Left lobe of liver (tissue), 2 donors: ENCODE results near the gene SGMS2. TPM values are rescaled to one million over a fixed set of nuclear protein-coding genes. Genes with fewer than 3 reads are reported as not detected.

Source experiments
- ATAC-seq: fragments of 200-7000 bp; cut with Tn5 transposase; one replicate; pipeline ENCODE4 v1.9.1; 2020; ENCODE audit warnings: mild to moderate bottlenecking, moderate library complexity
- DNase-seq: peaks from one replicate; pipeline ENCODE4 v3.0.0-alpha.2; 2020; ENCODE audit warnings: low spot score
- total RNA-seq: library from RNA; stranded (reverse); gene quantifications from one replicate; pipeline ENCODE4 v1.2.1, GENCODE V29; 2021
- donor health status: DM: no; HTN: no; CAD: no; lungs with moderate emphysema.
- donor health status: DM: no; HTN: yes; CAD: no.

SGMS2 gene
- total RNA-seq, 1 donor from 2014 or later = 15.6 TPM

- DNase-seq (no peak), ATAC-seq (no peak)
These were observed 3.8 kb downstream of the SGMS2 start for GRCh38 chr4:107828315-107829090.

GRCh38 chr4:107831140-107831539 is 6.4 kb downstream of the SGMS2 start:
- ATAC-seq (no peak), DNase-seq (no peak)

- ATAC-seq = no peak
- DNase-seq = no peak
These were observed 7.6 kb downstream of the SGMS2 start for GRCh38 chr4:107832275-107832807.

- DNase-seq (no peak), ATAC-seq (no peak)
These were observed 9.6 kb downstream of the SGMS2 start for GRCh38 chr4:107834241-107834794.

- ATAC-seq (no peak), DNase-seq (no peak)
These were observed 10.7 kb downstream of the SGMS2 start for GRCh38 chr4:107835406-107835805.

- DNase-seq (no peak), ATAC-seq (no peak)
These were observed 12.6 kb downstream of the SGMS2 start for GRCh38 chr4:107837317-107837716.

GRCh38 chr4:107837776-107838618 is 13.3 kb downstream of the SGMS2 start:
- ATAC-seq (peak; percentile 23), DNase-seq (no peak)

- ATAC-seq = peak; percentile 55
These were observed 14.3 kb downstream of the SGMS2 start for GRCh38 chr4:107838861-107839565.

GRCh38 chr4:107843391-107843790 is 18.7 kb downstream of the SGMS2 start:
- DNase-seq (no peak), ATAC-seq (peak; percentile 89)

More at GRCh38 chr4:107838861-107839565, 14.3 kb downstream of the SGMS2 start:
- no peak for DNase-seq

- DNase-seq (no peak), ATAC-seq (no peak)
These were observed 20.9 kb downstream of the SGMS2 start for GRCh38 chr4:107845681-107846080.

- DNase-seq (no peak), ATAC-seq (no peak)
These were observed 25.7 kb downstream of the SGMS2 start for GRCh38 chr4:107850438-107850837.

GRCh38 chr4:107853444-107854355 is 29.0 kb downstream of the SGMS2 start:
- ATAC-seq (peak; percentile 40), DNase-seq (no peak)

GRCh38 chr4:107854356-107855022 is 29.8 kb downstream of the SGMS2 start:
- ATAC-seq (no peak), DNase-seq (no peak)

GRCh38 chr4:107855723-107856122 is 31.0 kb downstream of the SGMS2 start:
- DNase-seq (no peak), ATAC-seq (no peak)

- ATAC-seq (no peak), DNase-seq (no peak)
These were observed 32.2 kb downstream of the SGMS2 start for GRCh38 chr4:107856901-107857300.

GRCh38 chr4:107857741-107858140 is 33.0 kb downstream of the SGMS2 start:
- DNase-seq = no peak
- ATAC-seq = no peak

GRCh38 chr4:107858158-107858742 is 33.5 kb downstream of the SGMS2 start:
- no peak for DNase-seq
- ATAC-seq = no peak

- DNase-seq (no peak), ATAC-seq (no peak)
These were observed 37.9 kb downstream of the SGMS2 start for GRCh38 chr4:107862658-107863057.

- no peak for DNase-seq
- no peak for ATAC-seq
These were observed 38.7 kb downstream of the SGMS2 start for GRCh38 chr4:107863416-107863815.
